ENCODE results near the gene OAF.

GRCh38 chr11:120272303-120272702, 61.5 kb downstream of the OAF start:
- TF ChIP-seq CTCF (IDR thresholded peaks at IDR 0.05) (no peak), POLR2A (IDR thresholded peaks at IDR 0.05) (no peak), EP300 (IDR thresholded peaks at IDR 0.05) (no peak), POLR2AphosphoS5 (IDR thresholded peaks at IDR 0.05) (no peak)
